NCI-H146 (cell line): ENCODE data around the gene NDUFS8.
A peak's percentile ranks its signal among the peaks of the same experiment; 100 is the strongest.

Experiments used
- DNase-seq: peaks from one replicate; lab custom pipeline; 2025; lab: John Stamatoyannopoulos, UW

The NDUFS8 gene

DNA sequence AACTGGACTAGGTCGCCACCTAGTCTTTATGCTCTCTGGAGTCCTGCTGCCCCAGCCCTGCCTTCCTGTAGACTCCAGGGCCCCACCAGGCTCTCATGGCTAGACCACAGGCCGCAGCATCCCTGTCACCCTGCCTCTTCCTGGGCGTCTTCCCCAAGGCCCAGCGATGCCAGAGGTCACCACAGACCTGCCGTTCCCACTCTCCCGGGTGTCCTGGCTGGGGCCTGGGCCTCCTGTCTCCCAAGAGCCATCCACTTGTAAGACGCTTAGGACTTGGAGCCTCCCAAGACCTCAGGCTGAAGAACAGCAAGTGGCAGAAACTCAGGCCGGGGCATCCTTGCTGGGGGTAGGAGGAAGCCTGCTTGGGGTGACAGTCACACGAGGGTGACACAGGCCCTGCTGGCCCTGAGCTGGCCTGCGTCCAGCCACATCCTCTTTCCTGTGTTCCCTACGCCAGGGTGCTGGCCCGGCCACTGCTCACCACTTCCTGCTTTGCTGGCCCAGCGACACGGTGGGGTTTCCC, 6.3 kb downstream of the NDUFS8 start:
- DNase-seq: no peak

DNA sequence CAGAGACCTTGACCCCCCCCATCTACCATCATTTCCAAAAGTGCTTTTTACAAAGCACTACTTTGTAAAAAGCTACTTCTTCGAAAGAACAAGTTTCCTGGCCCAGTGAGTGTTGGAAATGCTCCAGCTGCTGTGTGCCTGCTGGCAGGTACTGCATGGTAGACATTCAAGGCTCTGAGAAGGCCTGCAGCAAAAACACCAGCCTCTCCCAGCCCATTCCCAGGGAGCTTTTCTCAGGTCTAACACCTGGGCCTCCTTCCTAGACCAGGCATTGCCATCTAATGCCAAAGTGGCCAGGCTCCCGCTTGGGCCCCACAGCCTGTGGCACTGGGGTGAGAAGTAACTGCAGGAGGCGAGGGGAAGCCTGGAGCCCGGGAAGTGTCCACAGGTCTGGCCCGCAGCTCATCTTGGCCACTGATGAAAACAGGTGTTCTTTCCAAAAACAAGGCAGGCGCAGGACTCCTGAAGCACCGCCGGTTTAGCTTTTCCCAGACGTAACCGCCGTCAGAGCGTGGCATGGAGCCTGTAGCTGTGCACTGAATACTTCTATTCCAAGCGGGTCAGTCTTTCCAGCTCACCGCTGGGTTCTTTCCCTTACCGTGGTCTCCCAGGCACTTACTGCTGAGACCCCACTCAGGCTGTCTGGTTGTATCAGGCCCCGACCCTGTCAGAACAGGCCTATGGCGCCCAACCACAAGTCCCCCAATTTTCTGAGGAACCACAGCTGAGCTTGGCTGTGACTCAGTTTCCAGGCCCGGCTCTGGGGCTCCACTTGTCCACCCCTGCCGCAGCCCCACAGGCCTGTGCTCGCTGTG, 7.1 kb downstream of the NDUFS8 start:
- DNase-seq: no peak

DNA sequence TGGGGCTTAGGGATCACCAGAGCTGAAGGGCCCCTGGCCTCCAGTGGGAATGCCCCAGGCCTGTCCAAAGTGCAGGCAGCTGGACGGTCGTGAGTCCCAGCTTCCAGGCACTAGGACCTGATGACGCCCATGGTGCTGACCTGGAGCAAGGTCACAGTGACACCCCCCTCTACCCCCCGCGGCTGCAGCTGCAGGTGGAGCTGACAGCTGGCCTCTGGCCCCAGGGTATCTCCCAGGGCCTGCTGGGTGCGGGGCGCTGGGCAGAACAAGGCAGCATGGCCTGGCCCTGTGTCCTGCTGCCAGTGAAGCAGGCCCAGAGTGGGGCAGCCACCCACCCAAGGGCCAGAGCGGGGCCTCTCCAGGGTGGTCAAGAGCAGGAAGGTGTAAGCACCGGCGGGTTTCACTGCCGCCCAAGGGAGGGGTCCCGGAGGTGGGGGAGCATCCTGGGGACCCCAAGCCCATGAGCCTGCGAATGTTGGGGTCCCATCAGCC, 7.8 kb downstream of the NDUFS8 start:
- DNase-seq: peak; percentile 90

DNA sequence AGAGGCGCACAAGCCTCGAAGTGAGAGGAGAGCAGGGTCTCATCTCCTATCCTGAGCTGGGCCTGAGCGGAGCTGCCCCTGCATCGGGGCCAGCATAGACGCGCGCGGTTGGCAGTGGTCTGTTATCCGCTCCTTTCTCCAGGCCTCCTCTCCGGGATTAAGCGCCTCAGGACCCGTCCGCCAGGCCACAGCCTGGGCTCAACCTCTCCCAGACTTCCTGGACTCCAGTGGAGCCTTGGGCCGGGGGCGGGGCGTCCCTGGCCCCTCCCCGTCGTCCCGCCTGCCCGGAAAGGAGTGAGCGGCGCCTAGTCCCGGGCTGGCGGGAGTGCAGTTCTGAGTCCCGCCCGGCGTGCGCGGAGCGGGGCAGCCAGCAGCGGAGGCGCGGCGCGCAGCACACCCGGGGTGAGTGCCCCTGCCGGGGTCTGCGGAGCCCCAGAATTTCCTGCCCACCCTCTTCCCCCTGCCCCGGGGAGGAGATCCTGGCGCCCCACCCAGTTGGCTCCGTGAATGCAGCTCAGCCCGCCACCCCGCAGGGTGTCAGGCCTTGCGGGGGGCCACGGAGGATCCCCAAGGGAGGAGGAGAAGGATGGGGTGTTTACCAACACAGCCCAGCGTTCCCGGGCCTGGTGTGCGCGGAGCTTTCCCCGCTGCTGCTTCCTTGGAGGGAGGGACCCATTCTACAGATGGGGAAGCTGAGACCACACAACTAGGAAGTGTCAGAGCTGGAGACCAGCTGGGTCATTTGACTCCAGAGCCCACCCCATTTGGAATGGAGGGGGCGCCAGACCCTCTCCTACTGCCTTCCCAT, 8.4 kb downstream of the NDUFS8 start, which contains the start of gene TCIRG1:
TCIRG1 (plus strand) TSS at position 308 of the 808 bp plus-strand sequence. CDS start 2,247 bp downstream, outside the sequence.
- DNase-seq: peak; percentile 64

DNA sequence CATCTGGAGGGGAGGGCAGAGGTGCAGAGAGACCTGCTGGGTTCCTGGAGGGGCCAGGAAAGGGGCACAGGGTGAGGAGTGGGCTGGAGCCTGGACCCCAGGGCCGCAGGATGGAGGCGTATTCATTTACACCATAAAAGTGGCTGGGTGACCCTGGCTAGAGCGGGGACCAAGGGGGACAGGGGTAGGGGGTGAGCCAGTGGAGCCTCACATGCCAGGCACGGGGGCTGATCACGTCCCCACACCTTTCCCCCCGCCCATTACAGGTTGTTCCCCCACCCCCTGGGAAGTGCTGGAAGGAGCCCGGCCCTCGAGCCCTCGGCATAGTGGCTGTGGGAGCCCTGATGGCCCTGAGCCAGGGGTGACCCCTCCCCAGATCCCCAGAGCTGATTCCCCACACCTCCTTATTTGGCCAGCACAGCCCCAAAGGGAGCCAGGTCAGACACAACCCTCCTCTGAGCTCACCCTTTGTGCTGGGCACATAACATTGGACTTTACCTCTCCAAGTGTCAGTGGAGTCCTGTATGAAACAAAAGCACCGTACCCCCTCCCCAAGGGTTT, 9.1 kb downstream of the NDUFS8 start:
- DNase-seq: no peak

DNA sequence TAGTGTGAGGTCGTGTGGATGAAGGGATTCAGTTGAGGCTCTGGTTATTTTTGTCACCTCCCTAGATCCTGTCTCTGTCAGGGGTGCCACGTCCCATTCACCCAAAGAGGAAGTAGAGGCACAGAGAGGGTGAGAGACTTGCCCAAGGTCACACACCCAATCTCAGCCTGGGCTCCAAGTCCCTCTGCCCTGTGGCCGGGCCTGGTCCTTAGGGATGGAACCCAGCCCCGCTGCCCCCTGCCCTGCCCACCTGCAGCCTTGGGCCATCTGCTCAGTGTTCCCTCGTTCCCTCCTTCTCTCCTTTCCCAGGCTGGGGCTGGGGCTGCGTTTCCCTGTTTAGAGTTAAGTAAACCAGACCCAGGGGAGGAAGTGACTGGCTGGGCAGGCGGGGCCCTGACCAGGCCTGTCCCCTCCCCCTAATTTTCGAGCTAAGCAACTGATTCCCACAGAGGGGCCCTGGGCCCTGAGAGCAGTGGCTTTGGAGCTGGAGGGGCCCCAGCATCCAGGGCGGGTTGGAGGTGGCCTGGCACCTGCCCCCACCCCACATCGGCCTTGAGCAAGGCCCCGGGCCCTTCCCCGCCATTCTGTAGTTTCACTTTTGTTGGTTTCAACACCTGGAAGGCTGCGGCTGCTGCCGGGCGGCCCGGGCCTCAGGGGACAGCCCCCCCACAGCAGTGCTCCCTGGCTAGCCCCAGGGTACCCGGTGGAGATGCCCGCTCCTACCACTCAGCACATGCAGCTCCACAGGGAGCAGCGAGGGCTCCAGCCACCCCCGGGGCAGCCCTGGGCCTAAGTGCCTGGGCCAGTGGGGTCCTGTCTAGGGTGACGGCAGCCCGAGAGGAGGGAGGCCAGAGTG, 9.8 kb downstream of the NDUFS8 start:
- DNase-seq: no peak

DNA sequence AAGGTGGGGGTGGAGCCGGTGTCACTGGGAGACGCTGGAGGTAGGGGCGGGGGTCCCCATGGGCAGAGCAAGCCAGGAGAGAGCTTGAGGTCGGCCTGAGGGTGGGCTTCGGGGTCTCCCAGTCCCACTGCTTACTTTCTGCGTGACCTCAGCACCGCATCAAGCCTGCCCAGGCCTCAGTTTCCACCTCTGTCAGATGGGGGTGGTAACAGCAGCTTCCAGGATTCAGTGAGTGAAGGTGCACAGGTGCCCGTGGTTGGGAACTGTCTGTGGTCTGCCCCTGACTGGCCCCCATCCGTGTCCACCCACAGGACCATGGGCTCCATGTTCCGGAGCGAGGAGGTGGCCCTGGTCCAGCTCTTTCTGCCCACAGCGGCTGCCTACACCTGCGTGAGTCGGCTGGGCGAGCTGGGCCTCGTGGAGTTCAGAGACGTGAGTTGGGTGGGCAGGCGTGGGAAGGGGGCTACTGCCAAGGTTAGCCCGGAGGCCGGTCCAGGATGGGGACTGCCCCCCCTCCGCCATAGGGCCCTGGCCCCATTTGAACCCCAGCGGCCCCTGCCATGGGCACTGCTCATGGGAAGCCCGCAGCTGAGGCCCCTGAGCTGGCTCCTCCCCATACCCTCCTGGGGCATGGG, 10.6 kb downstream of the NDUFS8 start:
- no peak for DNase-seq

DNA sequence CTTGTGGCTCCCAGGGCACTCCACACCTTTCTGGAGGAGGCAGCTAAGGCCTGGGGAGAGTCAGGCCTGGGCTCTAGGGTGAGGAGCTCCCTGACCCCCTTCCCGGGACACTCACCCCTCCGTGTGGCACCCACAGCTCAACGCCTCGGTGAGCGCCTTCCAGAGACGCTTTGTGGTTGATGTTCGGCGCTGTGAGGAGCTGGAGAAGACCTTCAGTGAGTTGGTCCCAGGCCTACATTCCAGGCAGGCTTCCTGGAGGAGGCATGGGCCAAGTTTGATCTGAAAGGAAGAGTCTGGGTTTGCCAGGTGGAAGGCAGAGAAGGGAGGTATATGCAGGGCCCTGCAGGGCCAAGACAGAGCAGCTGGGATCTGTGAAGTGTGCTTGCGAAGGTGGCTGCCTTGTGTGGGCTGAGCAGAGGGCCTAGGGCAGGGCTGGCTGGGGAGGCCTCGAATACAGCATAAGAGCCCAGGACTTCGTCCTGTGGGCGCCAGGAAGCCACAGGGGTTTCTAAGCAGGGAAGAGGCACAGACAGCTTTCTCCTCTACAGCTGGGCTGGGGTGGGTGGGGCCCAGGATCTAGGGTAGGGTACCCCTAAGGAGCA, 11.2 kb downstream of the NDUFS8 start:
- DNase-seq: no peak

DNA sequence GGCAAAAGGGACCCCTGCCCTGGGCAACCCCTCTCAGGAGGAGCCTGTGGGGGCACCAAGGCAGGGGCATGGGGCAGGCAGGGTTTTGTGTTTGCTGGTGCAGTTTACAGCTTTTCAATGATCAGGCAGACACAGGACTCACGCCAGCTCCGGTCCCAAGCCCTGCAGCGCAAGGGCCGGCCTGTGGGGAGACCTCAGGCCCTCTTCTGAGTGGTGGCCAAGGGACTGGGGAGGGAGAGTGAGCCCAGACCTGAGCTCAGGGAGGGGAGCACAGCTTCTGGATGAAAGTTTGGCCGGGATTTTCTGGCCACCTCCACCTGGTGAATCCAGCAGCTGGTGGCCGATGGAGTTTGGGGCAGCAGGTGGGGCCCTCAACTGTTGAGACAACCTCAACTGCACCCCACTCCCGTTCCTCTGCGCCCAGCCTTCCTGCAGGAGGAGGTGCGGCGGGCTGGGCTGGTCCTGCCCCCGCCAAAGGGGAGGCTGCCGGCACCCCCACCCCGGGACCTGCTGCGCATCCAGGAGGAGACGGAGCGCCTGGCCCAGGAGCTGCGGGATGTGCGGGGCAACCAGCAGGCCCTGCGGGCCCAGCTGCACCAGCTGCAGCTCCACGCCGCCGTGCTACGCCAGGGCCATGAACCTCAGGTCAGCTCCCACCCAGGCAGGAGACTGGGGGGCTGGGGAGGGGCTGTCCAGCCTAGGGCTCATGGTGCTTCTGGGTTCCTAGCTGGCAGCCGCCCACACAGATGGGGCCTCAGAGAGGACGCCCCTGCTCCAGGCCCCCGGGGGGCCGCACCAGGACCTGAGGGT, 11.9 kb downstream of the NDUFS8 start:
- no peak for DNase-seq

DNA sequence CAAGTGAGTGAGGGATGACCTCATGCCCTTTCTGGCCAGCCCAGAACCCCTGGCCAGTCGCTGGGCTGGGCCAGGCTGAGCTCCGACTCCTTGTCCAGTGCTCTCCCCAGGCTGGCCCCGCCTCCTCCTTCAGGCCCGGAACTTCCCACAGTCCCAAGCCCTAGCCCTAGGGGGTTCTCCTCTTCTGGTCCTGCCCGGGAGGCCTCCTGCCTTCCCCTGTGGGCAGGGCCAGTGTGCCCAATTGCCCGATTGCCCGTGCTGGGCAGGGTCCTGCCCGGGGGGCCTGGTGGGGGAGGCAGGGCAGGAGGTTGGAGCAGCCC, 12.5 kb downstream of the NDUFS8 start:
- DNase-seq: no peak

DNA sequence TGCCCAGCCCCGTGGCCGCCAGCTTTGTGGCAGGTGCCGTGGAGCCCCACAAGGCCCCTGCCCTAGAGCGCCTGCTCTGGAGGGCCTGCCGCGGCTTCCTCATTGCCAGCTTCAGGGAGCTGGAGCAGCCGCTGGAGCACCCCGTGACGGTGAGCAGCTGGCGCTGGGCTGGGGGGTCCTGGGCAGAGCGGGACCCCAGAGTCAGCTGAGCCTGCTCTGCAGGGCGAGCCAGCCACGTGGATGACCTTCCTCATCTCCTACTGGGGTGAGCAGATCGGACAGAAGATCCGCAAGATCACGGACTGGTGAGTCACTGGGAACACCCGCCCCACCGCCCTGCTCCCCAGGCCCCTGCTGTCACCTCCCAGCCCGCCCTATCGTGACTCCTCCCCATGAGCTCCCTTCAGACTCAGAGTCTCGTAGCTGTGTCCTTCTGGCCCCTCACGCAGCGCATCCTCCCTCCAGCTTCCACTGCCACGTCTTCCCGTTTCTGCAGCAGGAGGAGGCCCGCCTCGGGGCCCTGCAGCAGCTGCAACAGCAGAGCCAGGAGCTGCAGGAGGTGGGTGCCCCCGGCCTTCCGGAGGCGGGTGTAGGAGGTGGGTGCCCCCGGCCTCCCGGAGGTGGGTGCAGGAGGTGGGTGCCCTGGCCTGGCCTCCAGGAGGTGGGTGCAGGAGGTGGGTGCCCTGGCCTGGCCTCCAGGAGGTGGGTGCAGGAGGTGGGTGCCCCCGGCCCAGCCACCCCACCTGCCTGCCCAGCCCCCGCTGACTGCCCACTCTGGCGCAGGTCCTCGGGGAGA, 13.1 kb downstream of the NDUFS8 start:
- DNase-seq: no peak

DNA sequence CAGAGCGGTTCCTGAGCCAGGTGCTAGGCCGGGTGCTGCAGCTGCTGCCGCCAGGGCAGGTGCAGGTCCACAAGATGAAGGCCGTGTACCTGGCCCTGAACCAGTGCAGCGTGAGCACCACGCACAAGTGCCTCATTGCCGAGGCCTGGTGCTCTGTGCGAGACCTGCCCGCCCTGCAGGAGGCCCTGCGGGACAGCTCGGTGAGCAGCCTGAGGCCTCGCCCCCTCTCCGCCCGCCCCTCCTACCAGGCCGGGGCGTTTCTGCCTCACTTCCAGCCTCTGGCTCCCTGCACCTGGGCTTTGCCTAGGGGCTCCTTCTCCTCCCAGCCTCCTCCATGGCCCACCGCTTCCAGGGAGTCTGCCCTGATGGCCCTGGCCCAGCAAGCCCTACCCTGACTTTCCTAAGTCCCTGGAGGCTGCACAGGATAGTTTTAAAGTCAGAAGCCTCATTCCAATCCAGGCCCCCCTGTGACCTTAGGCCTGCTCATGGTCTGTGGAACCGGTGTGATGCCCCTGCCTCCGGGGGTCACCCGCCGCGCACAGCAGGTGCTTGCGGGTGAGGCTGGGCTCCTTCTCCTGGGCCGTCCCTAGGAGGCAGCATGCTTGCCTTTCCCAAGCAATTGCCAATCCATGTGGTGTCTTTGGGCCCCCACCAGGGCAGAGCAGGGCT, 13.8 kb downstream of the NDUFS8 start:
- no peak for DNase-seq

DNA sequence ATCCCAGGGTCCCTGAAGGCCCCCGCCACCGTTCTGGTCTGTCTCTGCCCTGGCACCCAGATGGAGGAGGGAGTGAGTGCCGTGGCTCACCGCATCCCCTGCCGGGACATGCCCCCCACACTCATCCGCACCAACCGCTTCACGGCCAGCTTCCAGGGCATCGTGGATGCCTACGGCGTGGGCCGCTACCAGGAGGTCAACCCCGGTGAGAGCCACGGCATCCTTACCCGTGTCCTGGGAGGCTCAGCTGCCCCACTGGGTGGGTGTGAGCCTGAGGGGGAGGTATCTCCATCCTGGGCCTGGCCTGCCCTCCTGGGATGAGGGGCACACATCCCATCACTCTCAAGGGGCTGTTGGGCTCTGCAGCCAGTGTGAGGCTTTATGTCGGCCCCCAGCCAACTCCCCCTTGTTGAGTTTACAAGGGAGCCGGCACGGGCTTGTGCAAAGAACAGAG, 14.4 kb downstream of the NDUFS8 start:
- no peak for DNase-seq

DNA sequence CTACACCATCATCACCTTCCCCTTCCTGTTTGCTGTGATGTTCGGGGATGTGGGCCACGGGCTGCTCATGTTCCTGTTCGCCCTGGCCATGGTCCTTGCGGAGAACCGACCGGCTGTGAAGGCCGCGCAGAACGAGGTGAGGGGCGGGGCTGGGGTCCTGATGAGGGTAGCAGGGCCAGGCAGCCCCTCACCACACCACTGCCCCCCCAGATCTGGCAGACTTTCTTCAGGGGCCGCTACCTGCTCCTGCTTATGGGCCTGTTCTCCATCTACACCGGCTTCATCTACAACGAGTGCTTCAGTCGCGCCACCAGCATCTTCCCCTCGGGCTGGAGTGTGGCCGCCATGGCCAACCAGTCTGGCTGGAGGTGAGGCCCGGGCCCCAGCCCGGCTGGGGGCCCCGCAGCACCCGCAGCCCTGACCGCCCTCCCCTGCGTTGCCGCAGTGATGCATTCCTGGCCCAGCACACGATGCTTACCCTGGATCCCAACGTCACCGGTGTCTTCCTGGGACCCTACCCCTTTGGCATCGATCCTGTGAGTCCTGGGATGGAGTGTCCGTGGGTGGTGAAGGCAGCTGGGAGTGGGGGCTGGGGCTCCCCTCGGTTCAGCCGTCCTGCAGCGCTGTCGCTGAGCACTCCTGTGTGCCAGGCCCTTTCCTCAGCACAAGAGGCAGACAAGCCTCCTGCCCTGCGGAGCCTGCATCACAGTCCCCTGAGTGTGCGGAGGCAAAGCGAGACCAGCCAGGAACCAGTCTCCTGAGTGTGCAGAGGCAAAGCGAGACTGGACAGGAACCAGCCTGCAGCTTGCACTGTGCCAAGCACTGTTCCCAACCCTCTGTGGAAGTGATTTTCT, 17.2 kb downstream of the NDUFS8 start:
- DNase-seq: no peak

DNA sequence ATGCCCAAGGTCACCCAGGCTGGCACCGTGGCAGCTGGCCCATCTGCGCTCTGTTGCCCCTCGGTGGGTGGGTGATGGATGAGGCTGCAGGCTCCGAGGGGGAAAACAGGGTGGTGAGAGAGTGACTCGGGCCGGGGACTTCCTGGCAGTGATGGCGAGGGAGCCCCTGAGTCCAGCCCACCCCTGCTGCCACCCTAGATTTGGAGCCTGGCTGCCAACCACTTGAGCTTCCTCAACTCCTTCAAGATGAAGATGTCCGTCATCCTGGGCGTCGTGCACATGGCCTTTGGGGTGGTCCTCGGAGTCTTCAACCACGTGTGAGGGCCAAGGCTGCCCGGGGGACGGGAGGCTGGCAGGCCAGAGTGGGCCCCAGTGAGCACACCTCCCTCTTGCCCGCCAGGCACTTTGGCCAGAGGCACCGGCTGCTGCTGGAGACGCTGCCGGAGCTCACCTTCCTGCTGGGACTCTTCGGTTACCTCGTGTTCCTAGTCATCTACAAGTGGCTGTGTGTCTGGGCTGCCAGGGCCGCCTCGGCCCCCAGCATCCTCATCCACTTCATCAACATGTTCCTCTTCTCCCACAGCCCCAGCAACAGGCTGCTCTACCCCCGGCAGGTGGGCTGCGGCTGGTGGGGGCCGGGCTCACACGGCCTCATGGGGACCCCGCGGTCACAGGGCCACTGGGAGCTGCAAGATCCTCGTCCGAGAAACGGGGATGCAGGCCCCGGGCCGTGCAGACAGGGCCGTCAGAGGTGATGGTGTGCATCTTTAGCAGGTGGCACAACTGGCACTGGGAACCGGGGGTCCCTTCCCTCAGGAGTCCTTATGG, 18.4 kb downstream of the NDUFS8 start:
- DNase-seq: no peak
